PFSK-1 (cell line): ENCODE results near the gene FOXI2.

ENCODE experiments used
- FOXP2 ChIP-seq: optimal IDR thresholded peaks from 2 replicates; pipeline ENCODE3; 2011; ENCODE audit warnings: borderline replicate concordance, control low read depth, inconsistent platforms; ENCODE audit not compliant: insufficient read depth; ENCODE audit errors: extremely low read length, extremely low read depth
- POLR2AphosphoS5 ChIP-seq: IDR thresholded peaks from 2 replicates; pipeline ENCODE4 v1.6.1; 2012; ENCODE audit warnings: low read depth, mild to moderate bottlenecking, control low read depth, low read length, moderate library complexity
- SIN3A ChIP-seq: IDR thresholded peaks from 2 replicates; pipeline ENCODE4 v1.6.1; 2012; ENCODE audit warnings: mild to moderate bottlenecking, low read length, moderate library complexity, borderline replicate concordance; ENCODE audit not compliant: insufficient read depth
- TAF1 ChIP-seq: IDR thresholded peaks from 2 replicates; pipeline ENCODE4 v1.6.1; 2012; ENCODE audit warnings: low read length, control low read depth, borderline replicate concordance; ENCODE audit not compliant: insufficient read depth
- TF ChIP-seq, protein P1 (sequence below), 2 experiments: IDR thresholded peaks; 2 replicates each; pipeline versions ENCODE4 v1.6.1 to v1.8.0; 2011 to 2012; ENCODE audit warnings: low read depth in 2 of 2, low read length in 2 of 2, control low read depth in 1 of 2, inconsistent platforms in 1 of 2, mild to moderate bottlenecking in 1 of 2, moderate library complexity in 1 of 2; ENCODE audit not compliant: insufficient read depth in 1 of 2

The FOXI2 gene

GRCh38 chr10:127735156-127735555 lies 1.8 kb upstream of the FOXI2 start:
- TF ChIP-seq SIN3A (no peak), POLR2AphosphoS5 (no peak), FOXP2 (no peak), TAF1 (no peak)
- TF ChIP-seq, protein P1, sequence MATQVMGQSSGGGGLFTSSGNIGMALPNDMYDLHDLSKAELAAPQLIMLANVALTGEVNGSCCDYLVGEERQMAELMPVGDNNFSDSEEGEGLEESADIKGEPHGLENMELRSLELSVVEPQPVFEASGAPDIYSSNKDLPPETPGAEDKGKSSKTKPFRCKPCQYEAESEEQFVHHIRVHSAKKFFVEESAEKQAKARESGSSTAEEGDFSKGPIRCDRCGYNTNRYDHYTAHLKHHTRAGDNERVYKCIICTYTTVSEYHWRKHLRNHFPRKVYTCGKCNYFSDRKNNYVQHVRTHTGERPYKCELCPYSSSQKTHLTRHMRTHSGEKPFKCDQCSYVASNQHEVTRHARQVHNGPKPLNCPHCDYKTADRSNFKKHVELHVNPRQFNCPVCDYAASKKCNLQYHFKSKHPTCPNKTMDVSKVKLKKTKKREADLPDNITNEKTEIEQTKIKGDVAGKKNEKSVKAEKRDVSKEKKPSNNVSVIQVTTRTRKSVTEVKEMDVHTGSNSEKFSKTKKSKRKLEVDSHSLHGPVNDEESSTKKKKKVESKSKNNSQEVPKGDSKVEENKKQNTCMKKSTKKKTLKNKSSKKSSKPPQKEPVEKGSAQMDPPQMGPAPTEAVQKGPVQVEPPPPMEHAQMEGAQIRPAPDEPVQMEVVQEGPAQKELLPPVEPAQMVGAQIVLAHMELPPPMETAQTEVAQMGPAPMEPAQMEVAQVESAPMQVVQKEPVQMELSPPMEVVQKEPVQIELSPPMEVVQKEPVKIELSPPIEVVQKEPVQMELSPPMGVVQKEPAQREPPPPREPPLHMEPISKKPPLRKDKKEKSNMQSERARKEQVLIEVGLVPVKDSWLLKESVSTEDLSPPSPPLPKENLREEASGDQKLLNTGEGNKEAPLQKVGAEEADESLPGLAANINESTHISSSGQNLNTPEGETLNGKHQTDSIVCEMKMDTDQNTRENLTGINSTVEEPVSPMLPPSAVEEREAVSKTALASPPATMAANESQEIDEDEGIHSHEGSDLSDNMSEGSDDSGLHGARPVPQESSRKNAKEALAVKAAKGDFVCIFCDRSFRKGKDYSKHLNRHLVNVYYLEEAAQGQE (IDR thresholded peaks at IDR 0.05; ENCODE audit: insufficient read depth in 1 of 2, low read depth in 2 of 2, low read length in 2 of 2) = no peak

DNA sequence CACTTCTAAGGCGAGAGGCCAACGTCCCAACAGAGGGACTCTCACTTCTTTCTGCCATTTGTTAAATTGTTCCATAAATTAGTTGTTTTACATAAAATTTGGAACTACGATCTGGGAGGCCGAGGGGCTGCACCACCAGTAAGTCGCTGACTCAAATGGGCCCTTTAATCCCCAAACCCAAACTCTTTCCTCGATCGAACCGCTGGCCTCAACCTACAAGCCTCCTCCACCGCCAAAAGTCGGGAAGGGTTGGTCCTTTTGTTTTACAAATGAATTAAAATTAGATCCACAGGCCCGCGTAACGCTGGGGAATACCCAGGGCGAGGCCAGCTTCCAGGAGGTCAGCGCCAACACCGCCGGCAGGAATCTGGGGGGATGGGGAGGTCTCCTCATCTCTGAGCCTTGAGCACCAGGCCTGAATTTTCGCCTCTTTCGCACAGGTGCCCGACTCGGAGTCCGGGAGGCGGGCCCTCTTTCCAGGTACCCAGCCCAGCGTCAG lies 1.2 kb upstream of the FOXI2 start:
- TF ChIP-seq, protein P1 (IDR thresholded peaks at IDR 0.05; ENCODE audit: insufficient read depth in 1 of 2, low read depth in 2 of 2, low read length in 2 of 2) = no peak
- TF ChIP-seq TAF1 (no peak), SIN3A (no peak), FOXP2 (no peak), POLR2AphosphoS5 (no peak)

GRCh38 chr10:127736222-127736914 lies 617 bp upstream of the FOXI2 start:
- TF ChIP-seq, protein P1 (IDR thresholded peaks at IDR 0.05; ENCODE audit: insufficient read depth in 1 of 2, low read depth in 2 of 2, low read length in 2 of 2) = no peak
- no peak for TF ChIP-seq FOXP2
- no peak for TF ChIP-seq POLR2AphosphoS5
- no peak for TF ChIP-seq SIN3A
- TF ChIP-seq TAF1 = no peak

GRCh38 chr10:127737563-127738511 lies 852 bp downstream of the FOXI2 start:
- TF ChIP-seq POLR2AphosphoS5 (no peak), SIN3A (no peak), FOXP2 (no peak), TAF1 (no peak)
- TF ChIP-seq, protein P1 (IDR thresholded peaks at IDR 0.05; ENCODE audit: insufficient read depth in 1 of 2, low read depth in 2 of 2, low read length in 2 of 2) = no peak
